OCI-LY7 (cell line): ENCODE data around the gene SPG7. TPM values are rescaled to one million over a fixed set of nuclear protein-coding genes. Genes with fewer than 3 reads are reported as not detected.
A peak's percentile ranks its signal among the peaks of the same experiment; 100 is the strongest.
"Not testable (repeated sequence)": the region's sequence is repeated elsewhere in the genome, so short reads cannot be mapped to it uniquely, and the experiment has no call there.

ENCODE experiments used
- BruUV-seq: library from RNA; stranded (reverse); fragments of 400-500 nt; replicated peaks from 2 replicates; lab custom pipeline; 2021; lab: Mats Ljungman, UMichigan
- CTCF ChIA-PET: fragments of 300-600 bp; sonication (Branson Sonifier 250); formaldehyde crosslinking; loops from one replicate; lab custom pipeline; 2022; ENCODE audit warnings: antibody characterized with exemption; ENCODE audit not compliant: unreplicated experiment; lab: Charles Lee
- POLR2A ChIA-PET: fragments of 300-600 bp; sonication (Branson Sonifier 250); formaldehyde crosslinking; loops from one replicate; lab custom pipeline; 2022; ENCODE audit warnings: antibody characterized with exemption; lab: Charles Lee
- DNase-seq: peaks from one replicate; pipeline ENCODE4 v3.0.0-alpha.2; 2015; ENCODE audit warnings: low spot score
- H2AFZ ChIP-seq: fragments of 200-600 bp; sonication (generic), shearing (Covaris generic); 2 replicates; pipeline ENCODE4 v1.6.1; 2014; ENCODE audit warnings: mild to moderate bottlenecking, antibody characterized with exemption, low read length, moderate library complexity
- H3K27ac ChIP-seq: fragments of 200-600 bp; sonication (generic); 2 replicates; pipeline ENCODE4 v1.5.1; 2014; ENCODE audit warnings: mixed run types, low read depth, mild to moderate bottlenecking, moderate library complexity, low read length, inconsistent platforms; ENCODE audit not compliant: poor library complexity, severe bottlenecking
- H3K36me3 ChIP-seq: fragments of 200-600 bp; sonication (generic); 2 replicates; pipeline ENCODE4 v1.6.1; 2014; ENCODE audit warnings: mild to moderate bottlenecking, antibody characterized with exemption, low read length, moderate library complexity, mixed read lengths; ENCODE audit not compliant: insufficient read depth
- H3K4me1 ChIP-seq: fragments of 200-600 bp; sonication (generic); 2 replicates; pipeline ENCODE4 v1.5.1; 2014; ENCODE audit warnings: mild to moderate bottlenecking, low read length; ENCODE audit not compliant: insufficient read depth, poor library complexity, severe bottlenecking
- H3K4me2 ChIP-seq: fragments of 200-600 bp; sonication (generic); 2 replicates; pipeline ENCODE4 v1.6.1; 2014; ENCODE audit warnings: mild to moderate bottlenecking, low read length
- H3K4me3 ChIP-seq: fragments of 200-600 bp; sonication (generic); 2 replicates; pipeline ENCODE4 v1.5.1; 2014; ENCODE audit warnings: mild to moderate bottlenecking, low read depth, low read length; ENCODE audit not compliant: poor library complexity, severe bottlenecking
- H3K79me2 ChIP-seq: fragments of 200-600 bp; sonication (generic); 2 replicates; pipeline ENCODE4 v1.6.1; 2016; ENCODE audit warnings: low read depth, mild to moderate bottlenecking, low read length, moderate library complexity, mixed read lengths; ENCODE audit not compliant: insufficient read depth
- H3K9me2 ChIP-seq: fragments of 200-600 bp; sonication (generic); 2 replicates; pipeline ENCODE4 v1.6.1; 2016; ENCODE audit warnings: mild to moderate bottlenecking, low read length, mixed read lengths; ENCODE audit not compliant: insufficient read depth
- H3K9me3 ChIP-seq: fragments of 200-600 bp; sonication (generic); 2 replicates; pipeline ENCODE4 v1.6.1; 2014; ENCODE audit warnings: mild to moderate bottlenecking, mixed run types, low read length, mixed read lengths
- H4K20me1 ChIP-seq: fragments of 200-600 bp; sonication (generic); 2 replicates; pipeline ENCODE4 v1.6.1; 2014; ENCODE audit warnings: mild to moderate bottlenecking, antibody characterized with exemption, low read length, moderate library complexity, mixed read lengths; ENCODE audit not compliant: insufficient read depth
- EZH2phosphoT487 ChIP-seq: fragments of 200-600 bp; sonication (generic); IDR thresholded peaks from 2 replicates; pipeline ENCODE4 v1.6.1; 2018; ENCODE audit warnings: low read depth, borderline replicate concordance, mild to moderate bottlenecking, mixed run types, antibody characterized with exemption, low read length, moderate library complexity, mixed read lengths
- intact Hi-C: fragments of 100-400 bp; cut with micrococcal nuclease; formaldehyde crosslinking; loops from one replicate; pipeline ENCODE4 v1.10.0; 2022; ENCODE audit not compliant: unreplicated experiment
- total RNA-seq, 2 experiments: library from RNA; depleted of rRNA in 1 of 2; stranded (reverse); fragments of >200 nt in 1 of 2; shearing (Covaris generic) in 1 of 2; gene quantifications; 2 replicates each; pipeline ENCODE4 v1.2.3, GENCODE V29; 2014 to 2022
- TF ChIP-seq, protein P1 (sequence below): fragments of 200-600 bp; sonication (generic); conservative IDR thresholded peaks from 2 replicates; pipeline ENCODE4 v1.5.1; 2014; ENCODE audit warnings: mild to moderate bottlenecking, antibody characterized with exemption, low read length, moderate library complexity, mixed read lengths

SPG7 gene
- total RNA-seq, 2 experiments from 2014 or later, result 92.7 to 121 TPM

- H3K4me3 ChIP-seq, result no peak overlapping the region
- ChIA-PET POLR2A (interaction anchor here (0.5 kb wide), 1 partner anchor 23 kb away, joined by 4 read pairs; no protein-coding TSS in a partner anchor), CTCF (interaction anchor here (0.6 kb wide), 1 partner anchor 102 kb away, joined by 3 read pairs; no protein-coding TSS in a partner anchor)
- no peak for DNase-seq
- no peaks in the 10 kb centered on the region for H3K9me2 ChIP-seq
- intact Hi-C loops, result no loop called here
- no peak for TF ChIP-seq EZH2phosphoT487
- TF ChIP-seq, protein P1, sequence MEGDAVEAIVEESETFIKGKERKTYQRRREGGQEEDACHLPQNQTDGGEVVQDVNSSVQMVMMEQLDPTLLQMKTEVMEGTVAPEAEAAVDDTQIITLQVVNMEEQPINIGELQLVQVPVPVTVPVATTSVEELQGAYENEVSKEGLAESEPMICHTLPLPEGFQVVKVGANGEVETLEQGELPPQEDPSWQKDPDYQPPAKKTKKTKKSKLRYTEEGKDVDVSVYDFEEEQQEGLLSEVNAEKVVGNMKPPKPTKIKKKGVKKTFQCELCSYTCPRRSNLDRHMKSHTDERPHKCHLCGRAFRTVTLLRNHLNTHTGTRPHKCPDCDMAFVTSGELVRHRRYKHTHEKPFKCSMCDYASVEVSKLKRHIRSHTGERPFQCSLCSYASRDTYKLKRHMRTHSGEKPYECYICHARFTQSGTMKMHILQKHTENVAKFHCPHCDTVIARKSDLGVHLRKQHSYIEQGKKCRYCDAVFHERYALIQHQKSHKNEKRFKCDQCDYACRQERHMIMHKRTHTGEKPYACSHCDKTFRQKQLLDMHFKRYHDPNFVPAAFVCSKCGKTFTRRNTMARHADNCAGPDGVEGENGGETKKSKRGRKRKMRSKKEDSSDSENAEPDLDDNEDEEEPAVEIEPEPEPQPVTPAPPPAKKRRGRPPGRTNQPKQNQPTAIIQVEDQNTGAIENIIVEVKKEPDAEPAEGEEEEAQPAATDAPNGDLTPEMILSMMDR, result no peak
- peaks cover 15% of the 10 kb centered on the region for H3K4me1 ChIP-seq
- no peak overlapping the region for H3K27ac ChIP-seq
- peaks cover 85% of the 10 kb centered on the region for H3K79me2 ChIP-seq
- TSS peak; percentile 28 for BruUV-seq
- H3K9me3 ChIP-seq, result no peaks in the 10 kb centered on the region
- H4K20me1 ChIP-seq, result peaks cover 28% of the 10 kb centered on the region
- H2AFZ ChIP-seq, result no peak overlapping the region
- no peak overlapping the region for H3K4me2 ChIP-seq
- peaks cover 48% of the 10 kb centered on the region for H3K36me3 ChIP-seq
Measured at GRCh38 chr16:89458967-89459366, 49.2 kb upstream of the SPG7 start.

GRCh38 chr16:89460556-89460955 lies 47.6 kb upstream of the SPG7 start:
- Histone ChIP-seq H3K9me3 (no peaks in the 10 kb centered on the region), H3K36me3 (peaks cover 53% of the 10 kb centered on the region), H3K79me2 (peaks cover 88% of the 10 kb centered on the region), H2AFZ (no peak overlapping the region), H3K4me3 (no peak overlapping the region), H3K4me2 (no peak overlapping the region), H4K20me1 (peaks cover 19% of the 10 kb centered on the region), H3K4me1 (peaks cover 4% of the 10 kb centered on the region), H3K27ac (no peak overlapping the region), H3K9me2 (no peaks in the 10 kb centered on the region)
- no TSS peak for BruUV-seq
- POLR2A ChIA-PET, result interaction anchor here (0.6 kb wide), 1 partner anchor 76 kb away, joined by 3 read pairs; no protein-coding TSS in a partner anchor
- CTCF ChIA-PET, result no interaction called here
- TF ChIP-seq, protein P1, result no peak
- TF ChIP-seq EZH2phosphoT487, result no peak
- no peak for DNase-seq
- intact Hi-C loops, result no loop called here

- H3K9me3 ChIP-seq, H3K4me3 ChIP-seq, CTCF ChIA-PET, H3K9me2 ChIP-seq, H3K4me2 ChIP-seq, POLR2A ChIA-PET, H2AFZ ChIP-seq, BruUV-seq, H3K27ac ChIP-seq, H3K4me1 ChIP-seq, DNase-seq: not testable (repeated sequence)
- Histone ChIP-seq H4K20me1 (peaks cover 13% of the 10 kb centered on the region; the same call in 1 of the 2 replicates), H3K36me3 (peaks cover 52% of the 10 kb centered on the region), H3K79me2 (peaks cover 88% of the 10 kb centered on the region)
- intact Hi-C loops, result loop anchor here (1.0 kb wide), 1 partner anchor 9 kb away; no protein-coding TSS in a partner anchor
Measured at GRCh38 chr16:89461890-89462289, 46.3 kb upstream of the SPG7 start.

DNA sequence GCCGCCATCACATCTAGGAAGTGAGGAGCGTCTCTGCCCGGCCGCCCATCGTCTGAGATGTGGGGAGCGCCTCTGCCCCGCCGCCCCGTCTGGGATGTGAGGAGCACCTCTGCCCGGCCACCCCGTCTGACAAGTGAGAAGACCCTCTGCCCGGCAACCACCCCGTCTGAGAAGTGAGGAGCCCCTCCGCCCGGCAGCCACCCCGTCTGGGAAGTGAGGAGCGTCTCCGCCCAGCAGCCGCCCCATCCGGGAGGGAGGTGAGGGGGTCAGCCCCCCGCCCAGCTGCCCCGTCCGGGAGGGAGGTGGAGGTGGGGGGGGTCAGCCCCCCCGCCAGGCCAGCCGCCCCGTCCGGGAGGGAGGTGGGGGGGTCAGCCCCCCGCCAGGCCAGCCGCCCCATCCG lies 45.6 kb upstream of the SPG7 start:
- CTCF ChIA-PET, H2AFZ ChIP-seq, intact Hi-C loops, H3K4me3 ChIP-seq, POLR2A ChIA-PET, H3K27ac ChIP-seq, H3K4me2 ChIP-seq, H3K9me2 ChIP-seq, H3K4me1 ChIP-seq, BruUV-seq, H3K9me3 ChIP-seq, DNase-seq: not testable (repeated sequence)
- Histone ChIP-seq H3K79me2 (peaks cover 88% of the 10 kb centered on the region), H3K36me3 (peaks cover 55% of the 10 kb centered on the region), H4K20me1 (peaks cover 13% of the 10 kb centered on the region; the same call in 1 of the 2 replicates)

GRCh38 chr16:89463312-89463711 lies 44.9 kb upstream of the SPG7 start:
- POLR2A ChIA-PET, DNase-seq, intact Hi-C loops, H3K9me2 ChIP-seq, H3K4me3 ChIP-seq, H3K9me3 ChIP-seq, H3K4me2 ChIP-seq, CTCF ChIA-PET, H3K4me1 ChIP-seq, H2AFZ ChIP-seq, H3K27ac ChIP-seq: not testable (repeated sequence)
- peaks cover 88% of the 10 kb centered on the region for H3K79me2 ChIP-seq
- H4K20me1 ChIP-seq, result peaks cover 13% of the 10 kb centered on the region; the same call in 1 of the 2 replicates
- H3K36me3 ChIP-seq, result peaks cover 57% of the 10 kb centered on the region
- TSS peak; percentile 39 for BruUV-seq
